Measurements from ENCODE around the gene ZNF451. TPM values are rescaled to one million over a fixed set of nuclear protein-coding genes. Genes with fewer than 3 reads are reported as not detected.

ZNF451 gene
- total and polyA plus RNA-seq, 9 donors: 11.8 to 65.9 (median 56.5) TPM

DNA sequence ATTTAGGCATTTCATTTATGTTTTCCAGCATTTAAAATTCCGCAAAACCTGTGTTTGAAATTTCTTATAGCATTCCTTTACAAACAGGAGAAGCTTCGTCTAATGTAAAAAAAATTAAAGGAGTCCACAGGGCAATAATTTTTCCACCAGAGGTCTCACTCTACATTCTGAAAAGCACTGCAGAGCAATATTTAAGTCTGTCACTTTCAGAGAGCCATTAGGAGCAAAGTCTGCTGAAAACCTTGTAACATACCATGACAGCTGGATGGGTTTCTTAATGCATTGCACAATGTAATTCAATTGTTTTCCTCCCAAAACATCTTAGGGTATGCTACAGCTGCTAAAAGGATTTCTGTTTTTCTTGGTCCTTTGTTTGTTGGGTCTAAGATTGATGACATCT, 100.2 kb downstream of the ZNF451 start:
- no peak for DNase-seq
- WGBS, 3 donors: 59 to 67% (median 63%) methylated on average over 2 of the region's 2 CpGs
- Histone ChIP-seq H3K4me3 (no peak overlapping the region), H3K27ac (no peak overlapping the region), H3K27me3 (no peaks in the 10 kb centered on the region), H3K36me3 (no peaks in the 10 kb centered on the region), H3K4me1 (ENCODE audit: insufficient read depth) (no peaks in the 10 kb centered on the region), H3K9me3 (no peaks in the 10 kb centered on the region)
- TF ChIP-seq POLR2A (IDR thresholded peaks at IDR 0.05): no peak
- TF ChIP-seq EP300 (IDR thresholded peaks at IDR 0.05): no peak
- TF ChIP-seq, protein P1, sequence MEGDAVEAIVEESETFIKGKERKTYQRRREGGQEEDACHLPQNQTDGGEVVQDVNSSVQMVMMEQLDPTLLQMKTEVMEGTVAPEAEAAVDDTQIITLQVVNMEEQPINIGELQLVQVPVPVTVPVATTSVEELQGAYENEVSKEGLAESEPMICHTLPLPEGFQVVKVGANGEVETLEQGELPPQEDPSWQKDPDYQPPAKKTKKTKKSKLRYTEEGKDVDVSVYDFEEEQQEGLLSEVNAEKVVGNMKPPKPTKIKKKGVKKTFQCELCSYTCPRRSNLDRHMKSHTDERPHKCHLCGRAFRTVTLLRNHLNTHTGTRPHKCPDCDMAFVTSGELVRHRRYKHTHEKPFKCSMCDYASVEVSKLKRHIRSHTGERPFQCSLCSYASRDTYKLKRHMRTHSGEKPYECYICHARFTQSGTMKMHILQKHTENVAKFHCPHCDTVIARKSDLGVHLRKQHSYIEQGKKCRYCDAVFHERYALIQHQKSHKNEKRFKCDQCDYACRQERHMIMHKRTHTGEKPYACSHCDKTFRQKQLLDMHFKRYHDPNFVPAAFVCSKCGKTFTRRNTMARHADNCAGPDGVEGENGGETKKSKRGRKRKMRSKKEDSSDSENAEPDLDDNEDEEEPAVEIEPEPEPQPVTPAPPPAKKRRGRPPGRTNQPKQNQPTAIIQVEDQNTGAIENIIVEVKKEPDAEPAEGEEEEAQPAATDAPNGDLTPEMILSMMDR (IDR thresholded peaks at IDR 0.05): peak in 2 of 3 donors; percentile 16 to 47
- intact Hi-C loops (cut with DNase I): loop anchor here in 2 of 4 donors (10.0 kb wide), 1 partner anchor 125 kb away; the partner anchor contains the start of gene PRIM2 (in 2 of the 2)

DNA sequence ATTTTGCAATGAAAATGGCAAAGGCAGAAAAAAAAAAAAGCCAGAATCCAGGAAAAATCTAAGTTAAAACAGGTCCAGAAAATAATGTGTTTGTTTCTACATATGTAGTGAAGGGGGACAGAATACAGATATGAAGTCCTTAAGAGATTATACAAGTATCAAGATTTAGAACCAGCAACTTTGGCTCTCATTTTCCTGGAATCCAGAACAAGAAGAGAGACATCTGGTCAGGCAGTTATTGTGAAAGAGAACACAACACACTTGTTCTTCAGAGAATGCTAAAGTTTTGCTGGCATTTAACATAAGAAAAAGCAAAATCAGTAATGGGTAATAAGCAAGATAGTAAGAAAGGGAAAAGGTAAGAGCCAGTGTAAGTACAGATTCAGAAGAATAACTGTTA, 103.2 kb downstream of the ZNF451 start:
- intact Hi-C loops (cut with DNase I): loop anchor here in 2 of 4 donors (10.0 kb wide), 1 partner anchor 122 kb away; the partner anchor contains the start of gene PRIM2 (in 2 of the 2)
- H3K36me3 ChIP-seq: no peaks in the 10 kb centered on the region

DNA sequence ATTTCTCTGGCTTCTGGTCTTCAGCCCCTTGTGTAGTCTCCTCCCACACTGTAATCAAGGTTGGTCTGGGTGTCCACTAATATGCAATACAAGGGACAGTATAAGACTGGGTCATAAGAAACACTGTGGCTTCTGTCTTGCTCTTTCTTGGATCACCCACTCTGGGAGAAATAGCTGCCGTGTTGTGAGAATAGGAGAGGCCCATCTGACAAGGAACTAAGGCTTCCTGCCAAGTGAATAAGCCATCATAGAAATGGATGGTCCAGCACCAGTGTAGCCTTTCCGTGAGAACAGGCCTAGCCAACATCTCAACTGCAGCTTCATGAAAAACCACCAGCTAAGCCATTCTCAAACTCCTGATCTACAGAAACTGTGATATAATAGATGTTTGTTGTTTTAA, 105.5 kb downstream of the ZNF451 start:
- WGBS, 3 donors: 72 to 85% (median 80%) methylated on average over 2 of the region's 2 CpGs
- TF ChIP-seq POLR2A (IDR thresholded peaks at IDR 0.05): no peak
- no peak for TF ChIP-seq EP300 (IDR thresholded peaks at IDR 0.05)
- TF ChIP-seq, protein P1 (IDR thresholded peaks at IDR 0.05): no peak
- peaks cover 1% of the 10 kb centered on the region for H3K4me1 ChIP-seq (ENCODE audit: insufficient read depth)
- H3K4me3 ChIP-seq: no peak overlapping the region
- no peaks in the 10 kb centered on the region for H3K9me3 ChIP-seq
- no peaks in the 10 kb centered on the region for H3K27me3 ChIP-seq
- DNase-seq: no peak
- intact Hi-C loops (cut with DNase I): loop anchor here in 2 of 4 donors (10.0 kb wide), 1 partner anchor 119 kb away; the partner anchor contains the start of gene PRIM2 (in 2 of the 2)
- no peaks in the 10 kb centered on the region for H3K36me3 ChIP-seq
- no peak overlapping the region for H3K27ac ChIP-seq

More for the DNA sequence above, 103.2 kb downstream of the ZNF451 start:
- no peak overlapping the region for H3K27ac ChIP-seq
- no peak for DNase-seq
- H3K4me3 ChIP-seq: no peak overlapping the region
- H3K27me3 ChIP-seq: no peaks in the 10 kb centered on the region
- TF ChIP-seq EP300 (IDR thresholded peaks at IDR 0.05) (no peak), POLR2A (IDR thresholded peaks at IDR 0.05) (no peak)
- TF ChIP-seq, protein P1 (IDR thresholded peaks at IDR 0.05): no peak
- peaks cover 1% of the 10 kb centered on the region for H3K4me1 ChIP-seq (ENCODE audit: insufficient read depth)
- H3K9me3 ChIP-seq: no peaks in the 10 kb centered on the region

DNA sequence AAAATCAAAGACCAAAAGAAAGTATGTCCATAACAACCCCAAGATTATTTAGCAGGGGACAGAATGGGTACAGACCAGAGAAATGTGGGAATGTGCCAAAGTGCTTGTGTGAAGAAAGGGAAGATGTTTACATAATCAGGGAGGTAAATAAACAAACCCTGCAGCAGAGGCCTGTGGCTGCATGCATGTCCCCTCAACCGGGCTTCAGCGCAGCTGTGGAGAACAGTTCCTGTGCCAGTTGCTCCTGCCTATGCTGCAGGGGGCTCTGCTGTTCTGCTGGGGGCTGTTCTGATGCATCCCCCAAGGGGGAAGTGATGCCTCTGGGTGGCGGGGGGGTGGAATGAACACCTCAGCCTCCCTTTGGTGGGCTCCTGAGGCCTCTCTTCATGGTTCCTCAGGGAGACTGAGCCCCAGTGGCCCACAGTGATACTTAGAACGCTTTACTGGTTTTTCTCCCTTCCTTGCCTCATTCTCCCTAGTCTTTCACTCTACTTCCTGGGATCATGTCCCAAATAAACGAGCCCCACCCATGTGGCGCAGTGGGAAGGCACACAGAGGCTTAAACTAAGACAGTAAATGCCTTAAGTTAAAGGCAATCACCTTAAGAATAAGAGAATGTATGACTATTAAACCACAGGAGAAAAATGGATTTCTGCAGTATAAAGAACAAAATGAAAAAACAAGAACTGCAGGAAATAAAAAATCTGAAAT, 109.1 kb downstream of the ZNF451 start:
- peaks cover 1% of the 10 kb centered on the region for H3K4me1 ChIP-seq (ENCODE audit: insufficient read depth)
- H3K27ac ChIP-seq: no peak overlapping the region
- intact Hi-C loops (cut with DNase I): loop anchor here in 2 of 4 donors (10.0 kb wide), 1 partner anchor 116 kb away; the partner anchor contains the start of gene PRIM2 (in 2 of the 2)
- H3K9me3 ChIP-seq: no peaks in the 10 kb centered on the region
- no peaks in the 10 kb centered on the region for H3K36me3 ChIP-seq
- no peaks in the 10 kb centered on the region for H3K27me3 ChIP-seq
- 77 to 78% (median 77%) methylated on average over 6 of the region's 6 CpGs for WGBS, 3 donors
- TF ChIP-seq, protein P1 (IDR thresholded peaks at IDR 0.05): no peak
- TF ChIP-seq EP300 (IDR thresholded peaks at IDR 0.05) (no peak), POLR2A (IDR thresholded peaks at IDR 0.05) (no peak)
- H3K4me3 ChIP-seq: no peak overlapping the region
- DNase-seq: no peak

Measured in ovary (tissue), 9 donors.